NCI-H2029 (cell line): ENCODE data around the gene RAB43.

Experiments used
- DNase-seq: peaks from one replicate; lab custom pipeline; 2025; lab: John Stamatoyannopoulos, UW

RAB43 gene

GRCh38 chr3:129061023-129061887 lies 60.3 kb downstream of the RAB43 start:
- no peak for DNase-seq

GRCh38 chr3:129060276-129061022 lies 61.2 kb downstream of the RAB43 start, which contains the start of gene GP9:
GP9 (plus strand) TSS chr3:129060779; CDS start chr3:129061740, 961 bp downstream.
- no peak for DNase-seq

- no peak for DNase-seq
Observed at GRCh38 chr3:129059311-129059958, 62.2 kb downstream of the RAB43 start.

- peak; percentile 49 for DNase-seq
Observed at GRCh38 chr3:129058441-129059200, 63.0 kb downstream of the RAB43 start.

- no peak for DNase-seq
Observed at GRCh38 chr3:129057249-129057648, 64.4 kb downstream of the RAB43 start.

DNA sequence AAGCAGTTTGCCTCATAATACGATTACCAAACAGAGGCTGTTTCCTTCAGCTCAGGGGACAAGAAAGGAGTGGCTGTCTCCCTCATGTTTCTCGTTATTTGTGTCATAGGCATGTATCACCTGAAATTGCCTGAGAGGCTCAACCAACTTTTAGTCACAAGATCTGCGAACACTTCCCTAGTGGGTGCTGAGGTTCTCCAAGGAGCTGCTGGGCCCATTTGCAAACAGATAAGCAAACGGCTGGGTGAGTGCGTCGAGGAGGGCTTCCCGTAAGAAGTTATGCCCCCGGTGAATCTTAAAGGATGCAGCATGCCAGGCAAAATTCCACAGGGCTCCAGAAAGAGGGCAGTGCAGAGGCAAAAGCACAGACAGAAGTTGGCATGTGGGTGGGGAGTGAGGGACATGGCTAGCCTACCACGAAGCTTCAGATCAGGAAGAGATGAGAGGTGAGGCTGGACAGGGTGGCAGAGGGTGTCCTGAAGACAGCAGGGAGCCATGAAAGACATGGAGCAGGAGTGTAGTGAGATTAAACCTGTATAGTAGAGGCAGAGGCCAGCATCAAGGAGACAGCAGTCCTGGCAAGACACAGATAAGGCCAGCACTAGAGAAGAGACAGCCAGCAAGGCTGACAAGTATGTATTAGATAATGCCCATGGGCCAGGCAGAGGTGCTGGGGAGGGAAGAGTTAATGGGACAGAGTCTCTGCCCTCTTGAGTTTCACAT lies 65.0 kb downstream of the RAB43 start:
- no peak for DNase-seq

DNA sequence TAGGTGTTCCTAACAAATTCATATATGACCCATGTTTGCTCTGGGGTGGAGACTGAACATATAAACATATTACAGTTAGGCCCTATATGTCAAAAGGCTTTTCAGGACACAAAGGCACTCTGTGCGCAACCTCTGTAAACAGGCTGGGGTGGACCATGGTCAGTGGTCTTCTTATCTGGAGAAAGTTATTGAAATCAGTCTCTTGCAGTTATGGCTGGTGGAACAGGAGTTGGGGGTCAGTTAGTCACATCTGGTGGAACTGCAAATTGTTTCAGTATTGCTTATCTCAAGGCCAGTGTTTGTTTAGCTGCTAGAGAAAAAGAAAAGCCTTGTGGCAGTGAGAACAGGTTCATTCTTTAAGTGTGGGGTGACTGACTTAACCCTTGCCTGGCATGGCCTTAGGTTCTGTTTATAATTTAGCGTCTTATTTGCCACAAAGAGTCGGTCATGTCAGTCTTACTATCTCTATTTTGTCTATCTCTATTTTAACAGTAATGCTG lies 66.9 kb downstream of the RAB43 start:
- DNase-seq: peak; percentile 39

DNA sequence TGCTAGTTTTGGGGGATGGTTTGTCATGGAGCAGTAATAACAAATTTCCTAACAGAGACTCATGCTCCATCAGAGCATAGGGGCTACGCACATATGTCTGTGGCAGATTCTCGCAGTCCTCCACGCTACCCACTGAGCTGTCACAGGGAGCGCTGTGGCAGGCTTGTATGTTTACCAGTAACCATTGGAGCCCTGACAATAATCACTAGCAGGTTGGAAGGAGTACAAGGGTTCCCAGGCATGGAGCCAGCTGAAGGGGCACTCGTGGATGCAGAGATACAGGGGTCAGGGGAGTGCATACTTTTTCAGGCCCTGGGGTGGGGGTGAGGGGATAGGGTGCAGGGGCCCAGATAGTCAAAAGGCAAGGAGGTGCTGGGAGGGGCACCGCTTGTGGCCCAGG lies 68.9 kb downstream of the RAB43 start:
- peak; percentile 72 for DNase-seq

DNA sequence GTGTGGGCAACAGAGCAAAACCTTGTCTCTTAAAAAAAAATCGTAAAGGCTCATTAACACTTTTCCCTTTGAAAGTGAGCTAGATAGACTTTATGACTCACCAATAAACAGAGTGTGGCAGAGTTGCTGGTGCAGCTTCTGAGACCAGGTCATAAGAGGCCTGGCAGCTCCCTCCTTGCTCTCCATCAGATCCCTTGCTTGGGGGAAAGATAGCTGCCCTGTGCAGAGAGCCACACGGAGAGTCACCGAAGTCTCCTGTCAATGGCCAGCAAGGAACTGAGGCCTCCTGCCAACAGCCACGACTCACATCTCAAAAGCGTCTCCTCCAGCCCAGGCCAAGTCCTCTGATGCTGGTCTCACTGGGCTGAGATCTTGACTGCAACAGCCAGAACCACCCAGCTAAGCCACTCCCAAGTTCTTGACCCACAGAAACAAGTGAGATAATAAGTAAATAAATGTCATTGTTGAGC lies 69.7 kb downstream of the RAB43 start:
- DNase-seq: peak; percentile 38

DNA sequence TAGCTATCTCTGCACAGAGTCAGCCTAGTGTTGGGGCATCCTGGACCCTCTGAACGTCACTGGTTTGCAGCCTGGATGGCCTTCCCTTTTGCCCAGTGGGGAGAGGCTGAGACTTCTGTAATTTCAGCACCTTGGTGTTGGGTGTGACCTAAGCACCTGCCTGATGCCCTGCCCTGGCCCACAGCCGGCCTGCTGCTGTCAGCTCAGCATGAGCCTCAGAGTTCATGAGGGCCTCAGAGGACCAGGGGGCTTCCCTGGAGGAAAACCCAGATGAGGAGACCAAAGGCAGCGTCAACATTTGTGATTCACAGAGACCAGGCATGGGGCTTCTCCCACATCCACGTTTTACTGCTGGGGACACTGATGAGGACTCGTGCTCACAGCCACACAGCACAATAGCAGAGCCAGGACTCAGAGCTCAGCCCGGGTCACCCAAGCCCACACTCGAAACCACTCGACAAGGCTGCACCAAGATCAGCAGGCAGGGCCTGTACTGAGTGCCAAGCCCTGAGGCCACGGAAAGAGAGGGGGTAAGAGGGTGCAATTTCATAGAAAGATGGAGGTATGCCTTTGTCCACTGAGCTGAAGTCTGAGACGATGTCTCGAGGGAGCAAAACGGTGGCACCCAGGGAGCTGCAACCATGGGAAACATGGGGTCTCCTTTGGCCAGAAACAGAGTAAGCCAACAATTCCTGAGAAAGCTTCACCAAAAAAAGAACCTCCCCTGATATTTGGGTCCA lies 70.9 kb downstream of the RAB43 start:
- no peak for DNase-seq

DNA sequence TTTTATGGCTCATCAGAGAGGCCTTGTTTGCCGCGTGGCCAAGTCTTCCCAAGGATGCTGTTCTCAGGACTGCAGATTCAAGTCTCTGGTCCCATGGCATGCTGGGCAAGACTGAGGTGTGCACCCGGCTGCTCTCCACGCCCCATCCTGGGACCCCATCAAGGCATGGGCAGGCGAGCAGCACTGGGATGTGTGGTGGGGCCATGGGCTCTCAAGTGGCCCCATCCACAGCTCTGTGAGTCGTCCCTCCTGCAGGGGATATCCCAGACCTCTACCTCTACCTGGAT lies 74.1 kb downstream of the RAB43 start:
- no peak for DNase-seq

GRCh38 chr3:129046732-129047552 lies 74.7 kb downstream of the RAB43 start:
- no peak for DNase-seq

DNA sequence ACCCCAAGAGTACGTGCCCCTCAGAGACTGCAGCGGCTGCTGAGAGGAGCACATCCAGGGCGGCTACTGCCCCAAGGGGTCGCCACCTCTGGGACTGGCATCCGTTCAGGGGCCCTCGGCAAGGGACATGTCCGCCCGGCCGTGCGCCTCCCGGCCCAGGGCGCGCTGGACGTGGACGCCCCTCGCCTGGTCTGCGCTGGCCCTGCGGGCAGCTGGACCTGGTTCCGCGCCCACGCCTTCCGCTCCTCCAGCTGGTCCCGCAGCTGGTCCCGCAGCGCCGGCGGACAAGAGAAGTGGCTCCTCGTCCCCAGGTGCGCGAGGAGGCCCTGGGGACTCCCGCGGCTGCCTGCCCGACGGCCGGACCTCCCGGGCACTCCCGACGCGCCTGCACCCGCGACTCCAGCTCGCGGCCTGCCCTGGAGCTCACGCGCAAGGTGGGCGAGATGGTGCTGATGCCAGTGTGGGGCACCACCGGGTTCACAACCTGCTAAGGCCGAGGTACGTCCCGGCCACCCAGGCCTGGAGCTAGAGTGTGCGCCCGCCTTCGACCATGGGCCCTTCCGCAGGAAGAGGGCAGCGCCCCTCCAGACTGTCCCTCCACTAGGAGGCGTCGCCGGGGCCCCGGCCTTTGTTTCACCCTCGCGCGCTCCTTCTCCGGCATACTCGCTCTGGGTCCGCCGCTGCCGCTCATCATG lies 75.4 kb downstream of the RAB43 start:
- no peak for DNase-seq

- DNase-seq: no peak
Observed at GRCh38 chr3:129045675-129046036, 75.9 kb downstream of the RAB43 start.

DNA sequence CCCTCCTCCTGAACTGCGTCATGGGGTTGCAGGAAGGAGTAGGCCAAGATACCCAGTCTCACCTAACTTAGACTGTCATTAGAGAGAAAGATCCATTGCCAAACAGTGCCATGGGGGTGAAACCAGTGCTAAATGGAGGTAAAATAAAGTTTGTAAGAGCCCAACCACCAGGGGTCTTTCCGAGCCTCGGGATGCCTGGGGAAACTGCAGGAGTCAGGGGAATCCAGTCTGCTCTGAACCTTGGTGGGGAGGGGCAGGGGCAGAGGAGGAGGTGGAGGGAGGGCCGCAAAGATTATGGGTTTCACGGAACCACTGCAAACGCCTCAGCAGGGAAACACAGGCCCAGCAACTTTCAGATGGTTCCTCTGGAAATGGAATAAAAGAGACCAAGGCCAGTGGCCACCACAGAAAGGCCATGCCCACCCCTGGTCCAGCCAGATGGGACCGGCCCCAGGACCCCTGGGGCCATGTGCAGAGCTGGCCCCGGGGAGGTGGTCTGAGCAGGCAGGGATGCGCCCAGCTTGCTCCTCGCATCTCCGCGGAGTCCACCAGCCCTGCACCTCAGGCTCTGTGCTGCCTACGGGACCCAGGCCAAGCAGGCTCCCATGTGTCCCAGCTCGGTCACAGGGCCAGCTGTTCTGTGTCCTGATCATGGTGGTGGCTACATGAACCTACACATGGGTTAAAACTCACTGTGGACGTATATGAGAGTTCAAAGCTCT lies 80.9 kb downstream of the RAB43 start:
- no peak for DNase-seq

DNA sequence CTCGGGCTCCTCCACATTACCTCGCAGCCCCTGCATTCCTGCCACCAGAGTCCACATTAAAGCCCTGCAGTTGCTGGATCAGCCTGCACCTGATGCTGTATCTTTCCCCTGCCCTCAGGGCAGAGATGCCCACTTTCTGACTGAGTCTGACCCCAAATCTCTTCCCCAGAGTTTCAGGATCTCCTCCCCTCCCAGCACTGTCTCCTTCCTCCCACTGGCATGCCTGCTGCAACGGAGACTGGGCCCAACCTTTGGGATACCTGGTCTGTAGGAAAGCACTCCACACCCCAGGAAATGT lies 81.6 kb downstream of the RAB43 start:
- no peak for DNase-seq

- DNase-seq: peak; percentile 51
Observed at GRCh38 chr3:129039271-129040038, 82.1 kb downstream of the RAB43 start.
